ENCODE results near the gene TRIM10. TPM values are rescaled to one million over a fixed set of nuclear protein-coding genes. Genes with fewer than 3 reads are reported as not detected.

TRIM10 gene
- total and polyA plus RNA-seq, 2 donors, result 0.42 TPM; not detected in 1

- no peak overlapping the region for H3K27ac ChIP-seq (ENCODE audit: low read depth)
- no peaks in the 10 kb centered on the region for H3K36me3 ChIP-seq (ENCODE audit: insufficient read depth)
- no peak overlapping the region for H3K4me3 ChIP-seq (ENCODE audit: low read depth, low read length)
- DNase-seq (ENCODE audit: extremely low spot score), result no peak
- 92% methylated on average over 16 of the region's 16 CpGs for WGBS
- H3K4me1 ChIP-seq (ENCODE audit: insufficient read depth), result no peaks in the 10 kb centered on the region
Observed at GRCh38 chr6:30163918-30164654, 3.1 kb upstream of the TRIM10 start.

- DNase-seq (ENCODE audit: extremely low spot score), result no peak
- Histone ChIP-seq H3K27ac (ENCODE audit: low read depth) (no peak within 1 kb of the TSS), H3K4me3 (ENCODE audit: low read depth, low read length) (no peak within 1 kb of the TSS), H3K4me1 (ENCODE audit: insufficient read depth) (no peaks in the 10 kb centered on the region), H3K36me3 (ENCODE audit: insufficient read depth) (no peaks in the 10 kb centered on the region)
- WGBS, result 78% methylated on average over 31 of the region's 31 CpGs
Observed at GRCh38 chr6:30163090-30163917, 2.3 kb upstream of the TRIM10 start, which contains the start of gene TRIM15. TSS of gene TRIM15 (plus strand) at chr6:30163546. CDS start at chr6:30163685, 139 bp downstream.

DNA sequence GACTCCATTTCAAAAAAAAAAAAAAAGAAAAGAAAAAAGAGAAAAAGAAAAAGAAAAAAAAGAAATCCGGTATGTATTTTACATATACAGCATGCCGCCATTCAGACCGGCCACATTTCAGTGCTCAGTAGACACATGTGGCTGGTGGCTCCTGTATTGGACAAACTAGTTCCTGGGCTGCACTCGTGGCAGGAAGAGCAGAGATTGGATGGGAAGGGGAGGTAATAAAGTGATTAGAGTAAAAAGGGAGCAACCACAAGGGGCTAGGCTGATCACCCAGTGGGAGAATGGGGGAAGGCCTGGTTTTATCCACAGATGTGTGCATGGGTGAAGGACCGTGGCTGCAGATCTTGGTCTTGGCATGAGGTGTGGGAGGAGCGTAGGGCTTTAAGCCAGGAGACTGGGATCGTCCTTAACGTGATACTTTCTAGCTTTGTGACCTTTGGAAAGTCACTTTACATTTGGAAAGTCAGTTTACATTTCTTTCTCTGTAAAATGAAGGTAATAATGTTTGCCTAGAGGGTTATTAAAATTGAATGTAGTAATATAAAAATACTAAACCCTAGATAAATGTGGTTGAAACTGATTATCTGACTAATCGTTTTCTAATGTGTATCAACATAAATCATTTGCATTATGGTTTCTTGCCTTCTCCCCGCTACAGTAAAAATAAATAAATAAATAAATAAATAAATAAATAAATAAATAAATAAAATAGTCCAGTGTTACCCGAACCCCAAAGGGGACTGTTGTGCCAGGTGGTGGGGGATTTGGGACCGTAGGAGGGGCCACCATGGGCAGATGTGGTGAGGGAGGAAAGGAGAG lies 1.5 kb upstream of the TRIM10 start:
- 78% methylated on average over 12 of the region's 12 CpGs for WGBS
- Histone ChIP-seq H3K4me1 (ENCODE audit: insufficient read depth) (no peaks in the 10 kb centered on the region), H3K27ac (ENCODE audit: low read depth) (no peak overlapping the region), H3K36me3 (ENCODE audit: insufficient read depth) (no peaks in the 10 kb centered on the region), H3K4me3 (ENCODE audit: low read depth, low read length) (no peak overlapping the region)
- DNase-seq (ENCODE audit: extremely low spot score), result no peak

DNA sequence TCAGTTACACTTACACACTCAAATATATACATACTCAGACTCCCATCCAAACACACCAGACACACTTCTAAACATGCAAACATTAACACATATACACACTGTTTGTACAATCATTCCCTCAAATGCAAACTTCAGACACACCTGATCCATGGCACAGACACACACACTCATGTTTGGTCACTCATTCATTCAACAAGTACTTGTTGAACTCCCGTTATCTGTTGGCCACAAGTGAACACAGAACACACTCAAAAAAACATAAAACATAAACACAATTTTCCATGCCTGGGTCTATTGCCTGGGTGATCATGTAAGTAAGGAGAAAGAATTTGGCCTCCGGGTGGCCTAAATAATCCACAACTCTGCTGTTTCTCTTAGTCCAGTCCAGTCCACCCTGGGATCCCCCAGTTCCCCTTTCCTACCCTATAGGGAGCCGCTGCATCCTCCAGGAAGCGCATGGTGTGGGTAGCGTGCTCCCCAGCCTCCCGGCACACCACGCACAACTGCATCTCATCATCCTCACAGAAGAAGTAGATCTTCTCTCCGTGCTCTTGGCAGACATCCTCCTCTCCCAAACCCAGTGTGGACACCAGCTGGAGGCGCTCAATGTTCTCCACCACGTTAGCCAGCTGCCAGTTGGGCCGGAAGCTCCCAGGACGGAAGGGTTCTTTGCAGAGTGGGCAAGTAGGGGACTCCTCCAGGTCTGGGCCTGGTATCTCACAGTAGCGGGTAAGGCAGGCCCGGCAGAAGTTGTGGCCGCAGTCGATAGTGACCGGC lies 815 bp downstream of the TRIM10 start:
- Histone ChIP-seq H3K27ac (ENCODE audit: low read depth) (no peak overlapping the region), H3K36me3 (ENCODE audit: insufficient read depth) (no peaks in the 10 kb centered on the region), H3K4me3 (ENCODE audit: low read depth, low read length) (no peak overlapping the region), H3K4me1 (ENCODE audit: insufficient read depth) (no peaks in the 10 kb centered on the region)
- no peak for DNase-seq (ENCODE audit: extremely low spot score)
- WGBS, result 78% methylated on average over 17 of the region's 17 CpGs

GRCh38 chr6:30158475-30159040 lies 2.5 kb downstream of the TRIM10 start:
- 67% methylated on average over 3 of the region's 3 CpGs for WGBS
- H3K4me3 ChIP-seq (ENCODE audit: low read depth, low read length), result no peak overlapping the region
- H3K36me3 ChIP-seq (ENCODE audit: insufficient read depth), result no peaks in the 10 kb centered on the region
- no peak for DNase-seq (ENCODE audit: extremely low spot score)
- no peak overlapping the region for H3K27ac ChIP-seq (ENCODE audit: low read depth)
- no peaks in the 10 kb centered on the region for H3K4me1 ChIP-seq (ENCODE audit: insufficient read depth)

- Histone ChIP-seq H3K4me3 (ENCODE audit: low read depth, low read length) (no peak overlapping the region), H3K4me1 (ENCODE audit: insufficient read depth) (no peaks in the 10 kb centered on the region), H3K36me3 (ENCODE audit: insufficient read depth) (no peaks in the 10 kb centered on the region), H3K27ac (ENCODE audit: low read depth) (no peak overlapping the region)
- WGBS, result 83% methylated on average over 2 of the region's 2 CpGs
- DNase-seq (ENCODE audit: extremely low spot score), result no peak
Observed at GRCh38 chr6:30157999-30158398, 3.0 kb downstream of the TRIM10 start.

DNA sequence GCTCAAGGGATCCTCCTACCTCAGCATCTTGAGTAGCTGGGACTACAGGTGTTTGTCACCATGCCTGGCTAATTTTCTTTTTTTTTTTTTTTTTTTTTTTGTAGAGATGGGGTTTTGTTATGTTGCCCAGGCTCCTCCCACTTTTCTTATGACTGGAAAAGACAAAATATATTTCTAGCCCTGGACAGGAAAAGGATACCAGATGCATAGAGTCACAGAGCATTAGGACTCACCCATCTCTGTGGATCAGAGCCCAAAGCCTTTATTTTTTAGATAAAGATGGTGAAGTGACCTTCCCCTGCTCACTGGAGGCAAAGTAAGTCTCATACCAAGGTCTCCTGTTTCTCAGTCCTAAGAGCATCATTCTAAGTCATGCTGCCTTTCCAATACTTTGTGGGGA lies 3.4 kb downstream of the TRIM10 start:
- DNase-seq (ENCODE audit: extremely low spot score), result no peak
- no peak overlapping the region for H3K27ac ChIP-seq (ENCODE audit: low read depth)
- H3K36me3 ChIP-seq (ENCODE audit: insufficient read depth), result no peaks in the 10 kb centered on the region
- no peaks in the 10 kb centered on the region for H3K4me1 ChIP-seq (ENCODE audit: insufficient read depth)
- H3K4me3 ChIP-seq (ENCODE audit: low read depth, low read length), result no peak overlapping the region

- Histone ChIP-seq H3K4me1 (ENCODE audit: insufficient read depth) (no peaks in the 10 kb centered on the region), H3K4me3 (ENCODE audit: low read depth, low read length) (no peak overlapping the region), H3K27ac (ENCODE audit: low read depth) (no peak overlapping the region), H3K36me3 (ENCODE audit: insufficient read depth) (no peaks in the 10 kb centered on the region)
- DNase-seq (ENCODE audit: extremely low spot score), result no peak
- 91% methylated on average over 9 of the region's 9 CpGs for WGBS
Observed at GRCh38 chr6:30156774-30157173, 4.2 kb downstream of the TRIM10 start.

- H3K36me3 ChIP-seq (ENCODE audit: insufficient read depth), result no peaks in the 10 kb centered on the region
- H3K4me1 ChIP-seq (ENCODE audit: insufficient read depth), result no peaks in the 10 kb centered on the region
- DNase-seq (ENCODE audit: extremely low spot score), result no peak
- no peak overlapping the region for H3K4me3 ChIP-seq (ENCODE audit: low read depth, low read length)
- H3K27ac ChIP-seq (ENCODE audit: low read depth), result no peak overlapping the region
- WGBS, result 32% methylated on average over 4 of the region's 4 CpGs
Observed at GRCh38 chr6:30156262-30156599, 4.8 kb downstream of the TRIM10 start.

- 84% methylated on average over 2 of the region's 2 CpGs for WGBS
- DNase-seq (ENCODE audit: extremely low spot score), result no peak
- no peaks in the 10 kb centered on the region for H3K4me1 ChIP-seq (ENCODE audit: insufficient read depth)
- no peak overlapping the region for H3K4me3 ChIP-seq (ENCODE audit: low read depth, low read length)
- no peaks in the 10 kb centered on the region for H3K36me3 ChIP-seq (ENCODE audit: insufficient read depth)
- H3K27ac ChIP-seq (ENCODE audit: low read depth), result no peak overlapping the region
Observed at GRCh38 chr6:30155520-30156261, 5.3 kb downstream of the TRIM10 start.

DNA sequence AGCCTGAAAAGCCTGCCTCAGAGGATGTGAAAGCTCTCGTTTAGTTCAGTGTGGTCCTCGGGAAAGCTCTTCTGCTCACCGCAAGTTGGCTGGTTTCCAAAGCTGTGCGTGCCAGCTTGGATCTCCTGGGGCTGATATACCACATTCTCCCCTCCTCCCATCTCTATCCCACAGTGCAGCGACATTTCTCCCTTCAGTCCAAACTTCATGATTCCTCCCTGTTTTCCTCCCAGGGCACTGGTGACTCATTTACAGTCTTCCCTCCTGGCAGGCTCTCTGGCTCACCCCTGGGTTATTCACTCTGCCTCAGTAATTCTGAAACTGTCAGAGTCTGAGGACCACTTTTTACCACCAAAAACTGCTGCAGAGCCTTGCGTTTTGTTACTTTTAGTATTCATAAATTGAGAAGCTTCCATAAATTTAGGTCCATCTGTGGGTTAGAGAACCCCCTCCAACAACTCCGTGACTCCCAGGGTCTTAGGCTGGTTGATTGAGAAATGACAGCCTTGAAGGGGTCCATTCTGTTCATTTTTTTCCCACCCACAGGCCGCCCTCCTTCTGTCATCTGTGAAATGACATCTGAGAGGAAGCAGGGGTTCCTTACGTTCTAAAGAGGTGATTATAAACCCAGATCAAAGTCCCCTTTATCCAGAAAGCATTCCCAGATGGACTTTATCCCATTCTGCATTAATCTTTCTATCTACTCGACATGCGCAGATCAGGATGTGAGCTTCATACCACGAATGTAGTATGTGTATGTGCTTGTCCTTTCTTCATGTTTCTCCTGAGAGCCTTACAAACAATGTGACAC lies 6.1 kb downstream of the TRIM10 start:
- no peak overlapping the region for H3K27ac ChIP-seq (ENCODE audit: low read depth)
- H3K4me3 ChIP-seq (ENCODE audit: low read depth, low read length), result no peak overlapping the region
- WGBS, result 33% methylated on average over 12 of the region's 12 CpGs
- H3K36me3 ChIP-seq (ENCODE audit: insufficient read depth), result no peaks in the 10 kb centered on the region
- H3K4me1 ChIP-seq (ENCODE audit: insufficient read depth), result no peaks in the 10 kb centered on the region
- DNase-seq (ENCODE audit: extremely low spot score), result no peak

GRCh38 chr6:30154061-30154460 lies 7.0 kb downstream of the TRIM10 start:
- WGBS, result 82% methylated on average over 17 of the region's 17 CpGs
- Histone ChIP-seq H3K4me3 (ENCODE audit: low read depth, low read length) (no peak overlapping the region), H3K27ac (ENCODE audit: low read depth) (no peak overlapping the region), H3K36me3 (ENCODE audit: insufficient read depth) (no peaks in the 10 kb centered on the region), H3K4me1 (ENCODE audit: insufficient read depth) (no peaks in the 10 kb centered on the region)
- DNase-seq (ENCODE audit: extremely low spot score), result no peak
